ENCODE results near the gene LCN15.
"Not testable (repeated sequence)": the region's sequence is repeated elsewhere in the genome, so short reads cannot be mapped to it uniquely, and the experiment has no call there.

Gene LCN15

DNA sequence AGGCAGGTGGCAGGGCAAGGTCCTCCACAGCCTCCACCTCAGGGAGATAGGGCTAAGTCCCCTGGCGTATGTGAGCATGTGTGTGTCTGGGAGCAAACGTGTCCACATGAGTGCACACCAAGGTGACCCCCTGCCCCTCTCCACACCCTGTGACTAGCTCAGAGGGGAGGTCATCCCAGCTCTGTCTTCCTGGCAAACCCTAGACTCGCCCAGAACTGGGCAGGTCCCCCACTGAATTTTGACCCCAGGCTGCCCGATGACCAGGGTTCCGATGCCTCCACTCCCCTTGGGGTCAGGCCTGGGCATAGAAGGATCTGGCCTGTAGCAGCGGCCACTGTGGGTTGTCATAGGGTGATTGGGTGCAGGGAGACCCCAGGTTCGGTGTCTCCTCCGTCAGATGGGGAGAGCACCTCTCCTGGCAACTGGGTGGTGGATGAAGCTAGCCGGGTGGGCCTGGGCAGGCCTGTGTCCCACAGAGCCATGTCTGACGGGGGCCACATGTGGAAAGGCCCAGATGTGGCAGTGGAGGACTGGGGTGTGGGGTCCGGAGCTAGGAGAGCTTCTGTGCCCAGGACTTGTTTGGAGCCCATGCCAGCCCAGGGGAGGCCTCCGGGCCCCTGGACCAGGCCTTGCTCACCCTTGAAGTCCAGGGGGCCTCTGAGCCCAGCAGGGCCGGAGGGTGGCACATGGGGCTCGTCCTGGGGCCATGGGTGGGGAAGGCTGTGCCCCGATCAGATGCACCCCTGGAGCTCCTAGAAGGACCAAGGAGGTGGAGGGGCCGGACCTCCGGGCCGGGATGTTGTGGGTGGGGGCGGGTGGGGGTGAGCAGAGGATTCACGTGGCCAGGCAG, 45.7 kb downstream of the LCN15 start:
- peaks cover 19% of the 10 kb centered on the region for H3K27me3 ChIP-seq (ENCODE audit: control insufficient read depth, insufficient read depth, low read length)
- H3K4me1 ChIP-seq (ENCODE audit: control insufficient read depth, insufficient read depth, low read length) = peaks cover 20% of the 10 kb centered on the region
- H3K36me3 ChIP-seq (ENCODE audit: control insufficient read depth, insufficient read depth, low read length) = peaks cover 10% of the 10 kb centered on the region
- H3K4me3 ChIP-seq (ENCODE audit: low read length) = no peak overlapping the region
- H3K9me3 ChIP-seq (ENCODE audit: control insufficient read depth, low read length) = no peaks in the 10 kb centered on the region
- H3K9ac ChIP-seq (ENCODE audit: low read length) = no peak overlapping the region

DNA sequence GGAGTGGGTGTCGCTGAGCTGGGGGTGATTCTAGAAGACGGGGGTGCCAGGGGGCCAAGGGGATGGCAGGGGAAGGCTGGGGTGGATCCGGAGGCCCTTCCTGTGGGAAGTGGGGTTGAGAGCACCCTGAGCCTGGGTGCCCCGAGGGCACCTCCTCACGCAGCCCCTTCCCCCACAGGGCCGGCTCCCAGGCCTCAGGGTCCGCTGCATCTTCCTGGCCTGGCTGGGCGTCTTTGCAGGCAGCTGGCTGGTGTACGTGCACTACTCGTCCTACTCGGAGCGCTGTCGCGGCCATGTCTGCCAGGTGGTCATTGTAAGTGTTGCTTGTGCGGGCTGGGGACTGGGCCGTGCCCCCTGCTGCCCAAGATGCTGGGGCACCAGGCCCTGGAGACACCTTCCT, 46.9 kb downstream of the LCN15 start:
- H3K27me3 ChIP-seq (ENCODE audit: control insufficient read depth, insufficient read depth, low read length) = peaks cover 28% of the 10 kb centered on the region
- no peak overlapping the region for H3K9ac ChIP-seq (ENCODE audit: low read length)
- H3K4me3 ChIP-seq (ENCODE audit: low read length) = no peak overlapping the region
- no peaks in the 10 kb centered on the region for H3K36me3 ChIP-seq (ENCODE audit: control insufficient read depth, insufficient read depth, low read length)
- H3K9me3 ChIP-seq (ENCODE audit: control insufficient read depth, low read length) = no peaks in the 10 kb centered on the region
- peaks cover 20% of the 10 kb centered on the region for H3K4me1 ChIP-seq (ENCODE audit: control insufficient read depth, insufficient read depth, low read length)

- Histone ChIP-seq H3K9me3 (ENCODE audit: control insufficient read depth, low read length) (no peaks in the 10 kb centered on the region), H3K4me1 (ENCODE audit: control insufficient read depth, insufficient read depth, low read length) (peaks cover 11% of the 10 kb centered on the region), H3K36me3 (ENCODE audit: control insufficient read depth, insufficient read depth, low read length) (no peaks in the 10 kb centered on the region), H3K9ac (ENCODE audit: low read length) (no peak overlapping the region), H3K4me3 (ENCODE audit: low read length) (no peak overlapping the region), H3K27me3 (ENCODE audit: control insufficient read depth, insufficient read depth, low read length) (peaks cover 38% of the 10 kb centered on the region)
Measured at GRCh38 chr9:136714893-136715274, 49.4 kb downstream of the LCN15 start.

DNA sequence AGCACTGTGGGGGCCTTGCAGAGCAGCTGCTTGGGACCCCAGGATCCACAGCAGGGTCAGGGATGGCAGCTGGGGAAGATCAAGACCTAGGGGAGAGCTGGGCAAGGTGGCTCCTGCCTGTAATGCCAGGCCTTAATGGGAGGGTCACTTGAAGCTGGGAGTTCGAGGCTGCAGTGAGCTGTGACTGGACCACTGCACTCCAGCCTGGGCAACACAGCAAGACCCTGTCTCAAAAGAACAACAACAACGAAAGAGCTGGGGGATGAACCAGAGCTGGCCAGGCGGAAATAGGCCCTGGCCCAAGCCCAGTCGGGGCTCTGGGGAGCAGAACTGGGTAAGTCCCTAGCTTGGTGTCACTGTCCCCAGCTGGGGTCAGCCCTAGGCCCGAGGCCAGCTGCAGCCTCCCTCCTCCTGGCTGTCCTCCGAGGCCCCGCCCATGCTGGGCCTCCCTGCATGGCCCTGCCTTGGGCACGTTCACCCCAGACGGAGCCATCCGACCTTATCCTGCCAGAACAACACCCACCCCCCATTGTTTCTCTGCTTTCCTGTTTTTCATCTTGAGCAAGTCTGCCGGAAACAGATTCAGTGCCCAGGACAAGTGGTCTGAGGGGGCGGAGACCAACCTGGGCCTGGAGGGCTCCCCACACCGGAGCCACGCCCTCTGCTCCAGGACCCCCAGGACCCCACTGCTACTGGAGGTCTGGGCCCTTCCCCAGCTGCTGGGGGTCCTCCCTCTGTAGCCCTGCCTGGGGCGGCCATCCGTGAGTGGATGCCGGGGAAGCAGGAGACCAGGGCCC, 50.0 kb downstream of the LCN15 start:
- Histone ChIP-seq H3K27me3 (ENCODE audit: control insufficient read depth, insufficient read depth, low read length) (peaks cover 41% of the 10 kb centered on the region), H3K9ac (ENCODE audit: low read length) (no peak overlapping the region), H3K9me3 (ENCODE audit: control insufficient read depth, low read length) (no peaks in the 10 kb centered on the region), H3K4me1 (ENCODE audit: control insufficient read depth, insufficient read depth, low read length) (peaks cover 7% of the 10 kb centered on the region), H3K36me3 (ENCODE audit: control insufficient read depth, insufficient read depth, low read length) (no peaks in the 10 kb centered on the region), H3K4me3 (ENCODE audit: low read length) (no peak overlapping the region)

GRCh38 chr9:136713550-136713949, 50.8 kb downstream of the LCN15 start:
- H3K4me3 ChIP-seq (ENCODE audit: low read length) = no peak overlapping the region
- peaks cover 41% of the 10 kb centered on the region for H3K27me3 ChIP-seq (ENCODE audit: control insufficient read depth, insufficient read depth, low read length)
- H3K9me3 ChIP-seq (ENCODE audit: control insufficient read depth, low read length) = no peaks in the 10 kb centered on the region
- H3K4me1 ChIP-seq (ENCODE audit: control insufficient read depth, insufficient read depth, low read length) = peaks cover 6% of the 10 kb centered on the region
- H3K9ac ChIP-seq (ENCODE audit: low read length) = no peak overlapping the region
- no peaks in the 10 kb centered on the region for H3K36me3 ChIP-seq (ENCODE audit: control insufficient read depth, insufficient read depth, low read length)

DNA sequence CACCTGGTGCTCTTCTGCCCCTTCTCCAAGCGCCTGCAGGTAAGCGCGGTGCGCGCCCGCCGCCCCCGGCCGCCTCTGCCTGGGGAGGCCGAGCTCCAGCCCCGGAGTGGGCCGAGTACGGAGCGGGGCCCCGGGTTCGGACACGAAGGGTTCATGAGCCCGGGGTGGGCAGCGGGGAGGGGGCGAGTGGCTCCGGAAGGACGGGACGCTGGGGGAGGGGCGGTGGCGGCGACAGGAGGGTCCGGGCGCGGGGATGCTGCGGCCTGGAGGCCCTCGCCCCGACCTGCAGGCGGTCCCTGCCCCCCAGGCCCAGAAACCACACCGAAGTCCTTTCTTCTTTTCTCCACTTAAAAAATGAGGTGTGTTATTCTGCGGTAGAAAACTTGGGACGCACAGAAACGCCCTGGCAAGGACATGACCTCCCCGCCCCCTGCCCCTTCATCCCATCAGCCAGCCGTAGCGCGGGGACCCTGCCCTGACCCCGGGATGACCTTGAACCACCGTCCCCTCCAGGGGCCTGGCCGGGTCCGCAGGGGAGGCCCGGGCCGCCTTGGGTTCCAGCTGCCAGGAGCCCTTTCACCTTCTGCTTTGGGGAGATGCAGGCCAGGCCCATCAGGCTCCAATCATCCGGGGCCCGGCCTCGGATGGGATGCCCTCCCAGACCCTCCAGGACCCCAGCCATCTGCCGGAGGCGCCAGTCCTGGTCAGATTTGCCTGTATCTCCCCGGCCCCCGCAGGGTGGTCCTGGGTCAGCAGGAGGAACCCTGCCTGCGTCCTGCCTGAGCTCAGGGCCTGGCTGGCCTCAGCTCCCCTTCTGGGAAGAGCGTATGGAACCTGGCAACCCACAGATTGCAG, 51.4 kb downstream of the LCN15 start:
- no peak overlapping the region for H3K9ac ChIP-seq (ENCODE audit: low read length)
- peaks cover 41% of the 10 kb centered on the region for H3K27me3 ChIP-seq (ENCODE audit: control insufficient read depth, insufficient read depth, low read length)
- H3K36me3 ChIP-seq (ENCODE audit: control insufficient read depth, insufficient read depth, low read length) = no peaks in the 10 kb centered on the region
- H3K4me3 ChIP-seq (ENCODE audit: low read length) = no peak overlapping the region
- H3K9me3 ChIP-seq (ENCODE audit: control insufficient read depth, low read length) = no peaks in the 10 kb centered on the region
- peaks cover 6% of the 10 kb centered on the region for H3K4me1 ChIP-seq (ENCODE audit: control insufficient read depth, insufficient read depth, low read length)

DNA sequence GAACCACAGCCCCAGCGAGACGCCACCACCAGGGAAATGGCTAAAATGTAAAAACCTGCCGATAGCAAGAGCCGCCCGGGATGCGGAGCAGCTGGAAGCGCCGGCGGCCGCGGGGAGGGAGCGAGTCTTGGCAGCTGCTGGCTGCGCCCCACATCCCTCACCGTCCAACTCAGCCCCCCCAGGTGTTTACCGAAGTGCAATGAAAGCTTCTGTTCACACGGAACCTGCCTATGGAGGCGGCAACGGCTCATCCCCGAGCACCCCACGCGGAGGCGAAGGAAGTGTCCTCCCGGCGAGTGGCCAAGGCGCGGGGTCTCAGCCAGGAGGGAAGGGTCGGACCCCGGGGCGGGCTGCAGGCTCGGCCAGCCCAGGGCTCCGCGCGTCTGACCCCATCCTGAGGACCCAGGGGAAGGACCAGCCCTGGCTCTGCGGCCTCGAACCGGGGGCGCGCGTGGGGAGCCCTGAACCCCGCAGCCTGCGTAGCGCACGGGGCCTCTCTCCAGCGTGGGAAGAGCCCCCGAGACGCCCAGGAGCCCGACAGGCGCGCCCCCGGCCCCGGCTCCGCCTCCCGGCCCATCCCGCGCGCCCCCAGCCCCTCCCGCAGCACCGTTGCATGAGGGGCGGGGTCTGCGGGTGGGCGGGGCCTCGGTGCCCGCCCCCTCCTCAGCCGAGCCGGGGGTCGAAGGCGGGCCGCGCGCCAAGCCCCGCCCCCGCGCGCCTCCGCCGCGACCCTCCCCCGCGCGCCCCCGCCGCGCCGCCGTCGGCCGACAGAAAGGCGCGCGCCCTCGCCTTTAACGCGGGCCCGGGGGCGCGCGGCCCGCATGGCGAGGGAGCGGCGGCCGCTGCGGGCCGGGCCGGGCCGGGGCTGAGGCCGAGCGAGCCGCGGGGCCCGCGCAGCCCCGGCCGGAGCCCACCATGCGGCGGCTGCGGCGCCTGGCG, 52.3 kb downstream of the LCN15 start, which contains the start of gene DIPK1B:
Gene DIPK1B (plus strand): TSS at position 822 of the 939 bp plus-strand sequence. CDS start 94 bp downstream, at position 916.
- H3K4me3 ChIP-seq (ENCODE audit: low read length) = no peak within 1 kb of the TSS
- peaks cover 41% of the 10 kb centered on the region for H3K27me3 ChIP-seq (ENCODE audit: control insufficient read depth, insufficient read depth, low read length)
- H3K36me3 ChIP-seq (ENCODE audit: control insufficient read depth, insufficient read depth, low read length) = no peaks in the 10 kb centered on the region

GRCh38 chr9:136711219-136711648, 53.1 kb downstream of the LCN15 start:
- not testable (repeated sequence) for H3K4me1 ChIP-seq (ENCODE audit: control insufficient read depth, insufficient read depth, low read length); H3K9ac ChIP-seq (ENCODE audit: low read length); H3K9me3 ChIP-seq (ENCODE audit: control insufficient read depth, low read length); H3K36me3 ChIP-seq (ENCODE audit: control insufficient read depth, insufficient read depth, low read length); H3K4me3 ChIP-seq (ENCODE audit: low read length)
- peaks cover 41% of the 10 kb centered on the region for H3K27me3 ChIP-seq (ENCODE audit: control insufficient read depth, insufficient read depth, low read length)

More for the DNA sequence above, 52.3 kb downstream of the LCN15 start, which contains the start of gene DIPK1B:
- Histone ChIP-seq H3K9me3 (ENCODE audit: control insufficient read depth, low read length) (no peaks in the 10 kb centered on the region), H3K4me1 (ENCODE audit: control insufficient read depth, insufficient read depth, low read length) (peaks cover 6% of the 10 kb centered on the region), H3K9ac (ENCODE audit: low read length) (no peak within 1 kb of the TSS)

GRCh38 chr9:136710543-136710942, 53.8 kb downstream of the LCN15 start:
- H3K4me1 ChIP-seq (ENCODE audit: control insufficient read depth, insufficient read depth, low read length) = peaks cover 6% of the 10 kb centered on the region
- no peaks in the 10 kb centered on the region for H3K36me3 ChIP-seq (ENCODE audit: control insufficient read depth, insufficient read depth, low read length)
- H3K9ac ChIP-seq (ENCODE audit: low read length) = no peak overlapping the region
- H3K9me3 ChIP-seq (ENCODE audit: control insufficient read depth, low read length) = no peaks in the 10 kb centered on the region
- H3K4me3 ChIP-seq (ENCODE audit: low read length) = no peak overlapping the region
- H3K27me3 ChIP-seq (ENCODE audit: control insufficient read depth, insufficient read depth, low read length) = peaks cover 36% of the 10 kb centered on the region
